HL-60 (cell line): Measurements from ENCODE around the gene DPP4.

Source experiments
- GABPA ChIP-seq: IDR thresholded peaks from 2 replicates; pipeline ENCODE4 v1.6.1; 2012; ENCODE audit warnings: low read depth
- POLR2AphosphoS5 ChIP-seq: IDR thresholded peaks from 2 replicates; pipeline ENCODE4 v1.6.1; 2012; ENCODE audit warnings: low read depth
- SPI1 ChIP-seq: IDR thresholded peaks from 2 replicates; pipeline ENCODE4 v1.6.1; 2012; ENCODE audit warnings: low read depth, mild to moderate bottlenecking, borderline replicate concordance
- TF ChIP-seq, protein P1 (sequence below): IDR thresholded peaks from one replicate; pipeline ENCODE4 v1.5.1; 2011; ENCODE audit warnings: low read length, control low read depth, inconsistent platforms; ENCODE audit not compliant: insufficient read depth
- TF ChIP-seq, protein P2 (sequence below): IDR thresholded peaks from 2 replicates; pipeline ENCODE4 v1.6.1; 2012; ENCODE audit warnings: low read depth; ENCODE audit not compliant: insufficient replicate concordance

DNA sequence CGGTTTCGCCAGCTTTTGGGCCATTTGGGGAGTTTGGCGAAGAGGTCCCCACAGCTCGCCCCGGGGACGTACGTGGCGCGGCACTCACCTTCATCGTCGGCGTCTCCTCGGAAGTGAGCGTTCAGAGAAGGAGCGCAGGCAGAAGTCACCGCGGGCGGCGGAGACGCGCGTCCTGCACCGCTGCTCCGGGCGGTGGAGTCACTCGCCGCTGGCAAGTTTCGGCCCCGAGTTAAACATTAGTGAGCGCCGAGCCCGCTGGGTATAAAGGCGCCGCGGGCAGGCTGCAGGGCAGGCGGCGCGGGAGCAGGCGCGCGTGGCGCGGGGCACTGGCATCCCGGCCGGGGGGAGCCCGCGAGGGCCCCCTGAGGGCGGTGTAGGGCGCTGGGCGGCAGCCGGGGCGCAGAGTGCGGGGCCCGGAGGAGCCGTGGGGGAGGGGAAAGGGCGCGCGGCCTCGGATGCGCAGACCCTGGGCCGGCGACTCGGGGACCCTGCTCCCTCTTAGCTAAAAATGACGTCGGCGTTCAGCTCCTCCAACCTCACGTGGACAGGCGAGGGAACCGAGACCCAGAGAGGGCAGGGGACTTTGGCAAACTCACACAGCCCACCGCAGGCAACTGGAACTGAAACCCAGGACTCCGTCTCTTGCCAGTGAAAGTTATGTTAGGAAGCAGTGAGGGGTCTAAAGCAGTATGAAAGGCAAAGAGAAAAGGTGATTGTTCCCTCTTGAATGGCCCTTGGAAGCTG, at the start of gene DPP4:
- TF ChIP-seq, protein P1, sequence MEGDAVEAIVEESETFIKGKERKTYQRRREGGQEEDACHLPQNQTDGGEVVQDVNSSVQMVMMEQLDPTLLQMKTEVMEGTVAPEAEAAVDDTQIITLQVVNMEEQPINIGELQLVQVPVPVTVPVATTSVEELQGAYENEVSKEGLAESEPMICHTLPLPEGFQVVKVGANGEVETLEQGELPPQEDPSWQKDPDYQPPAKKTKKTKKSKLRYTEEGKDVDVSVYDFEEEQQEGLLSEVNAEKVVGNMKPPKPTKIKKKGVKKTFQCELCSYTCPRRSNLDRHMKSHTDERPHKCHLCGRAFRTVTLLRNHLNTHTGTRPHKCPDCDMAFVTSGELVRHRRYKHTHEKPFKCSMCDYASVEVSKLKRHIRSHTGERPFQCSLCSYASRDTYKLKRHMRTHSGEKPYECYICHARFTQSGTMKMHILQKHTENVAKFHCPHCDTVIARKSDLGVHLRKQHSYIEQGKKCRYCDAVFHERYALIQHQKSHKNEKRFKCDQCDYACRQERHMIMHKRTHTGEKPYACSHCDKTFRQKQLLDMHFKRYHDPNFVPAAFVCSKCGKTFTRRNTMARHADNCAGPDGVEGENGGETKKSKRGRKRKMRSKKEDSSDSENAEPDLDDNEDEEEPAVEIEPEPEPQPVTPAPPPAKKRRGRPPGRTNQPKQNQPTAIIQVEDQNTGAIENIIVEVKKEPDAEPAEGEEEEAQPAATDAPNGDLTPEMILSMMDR, result no peak
- TF ChIP-seq POLR2AphosphoS5 (no peak), GABPA (no peak), SPI1 (no peak)
- TF ChIP-seq, protein P2, sequence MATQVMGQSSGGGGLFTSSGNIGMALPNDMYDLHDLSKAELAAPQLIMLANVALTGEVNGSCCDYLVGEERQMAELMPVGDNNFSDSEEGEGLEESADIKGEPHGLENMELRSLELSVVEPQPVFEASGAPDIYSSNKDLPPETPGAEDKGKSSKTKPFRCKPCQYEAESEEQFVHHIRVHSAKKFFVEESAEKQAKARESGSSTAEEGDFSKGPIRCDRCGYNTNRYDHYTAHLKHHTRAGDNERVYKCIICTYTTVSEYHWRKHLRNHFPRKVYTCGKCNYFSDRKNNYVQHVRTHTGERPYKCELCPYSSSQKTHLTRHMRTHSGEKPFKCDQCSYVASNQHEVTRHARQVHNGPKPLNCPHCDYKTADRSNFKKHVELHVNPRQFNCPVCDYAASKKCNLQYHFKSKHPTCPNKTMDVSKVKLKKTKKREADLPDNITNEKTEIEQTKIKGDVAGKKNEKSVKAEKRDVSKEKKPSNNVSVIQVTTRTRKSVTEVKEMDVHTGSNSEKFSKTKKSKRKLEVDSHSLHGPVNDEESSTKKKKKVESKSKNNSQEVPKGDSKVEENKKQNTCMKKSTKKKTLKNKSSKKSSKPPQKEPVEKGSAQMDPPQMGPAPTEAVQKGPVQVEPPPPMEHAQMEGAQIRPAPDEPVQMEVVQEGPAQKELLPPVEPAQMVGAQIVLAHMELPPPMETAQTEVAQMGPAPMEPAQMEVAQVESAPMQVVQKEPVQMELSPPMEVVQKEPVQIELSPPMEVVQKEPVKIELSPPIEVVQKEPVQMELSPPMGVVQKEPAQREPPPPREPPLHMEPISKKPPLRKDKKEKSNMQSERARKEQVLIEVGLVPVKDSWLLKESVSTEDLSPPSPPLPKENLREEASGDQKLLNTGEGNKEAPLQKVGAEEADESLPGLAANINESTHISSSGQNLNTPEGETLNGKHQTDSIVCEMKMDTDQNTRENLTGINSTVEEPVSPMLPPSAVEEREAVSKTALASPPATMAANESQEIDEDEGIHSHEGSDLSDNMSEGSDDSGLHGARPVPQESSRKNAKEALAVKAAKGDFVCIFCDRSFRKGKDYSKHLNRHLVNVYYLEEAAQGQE, result no peak
